Measurements from ENCODE around the gene HSPA12B.

GRCh38 chr20:3710011-3710466 is 22.4 kb upstream of the HSPA12B start:
- TF ChIP-seq CTCF (IDR thresholded peaks at IDR 0.05; ENCODE audit: low read length) (no peak), EZH2 (IDR thresholded peaks at IDR 0.05; ENCODE audit: borderline replicate concordance, low read length) (no peak)
